Endodermal cell (in vitro differentiated cells): ENCODE data around the gene SERPINE2. TPM values are rescaled to one million over a fixed set of nuclear protein-coding genes. Genes with fewer than 3 reads are reported as not detected.

Experiments
- DNase-seq: peaks from one replicate; pipeline ENCODE4 v3.0.0-alpha.2; 2017
- H3K27ac ChIP-seq: 2 replicates; pipeline ENCODE4 v1.5.1; 2013; ENCODE audit warnings: mild to moderate bottlenecking, low read depth, low read length, moderate library complexity
- H3K27me3 ChIP-seq: 2 replicates; pipeline ENCODE4 v1.6.1; 2013; ENCODE audit warnings: mild to moderate bottlenecking, low read length, moderate library complexity; ENCODE audit not compliant: insufficient read depth, control insufficient read depth, poor library complexity, severe bottlenecking
- H3K36me3 ChIP-seq: 2 replicates; pipeline ENCODE4 v1.7.0; 2013; ENCODE audit warnings: mild to moderate bottlenecking, low read length, moderate library complexity; ENCODE audit not compliant: control insufficient read depth, insufficient read depth
- H3K4me1 ChIP-seq: one replicate; pipeline ENCODE4 v1.7.0; 2013; ENCODE audit warnings: low read length; ENCODE audit not compliant: control insufficient read depth, insufficient read depth
- H3K4me3 ChIP-seq: 2 replicates; pipeline ENCODE4 v1.5.1; 2013; ENCODE audit warnings: mild to moderate bottlenecking, low read length, moderate library complexity
- H3K9ac ChIP-seq: 2 replicates; pipeline ENCODE4 v1.6.1; 2013; ENCODE audit warnings: mild to moderate bottlenecking, low read length, moderate library complexity; ENCODE audit not compliant: poor library complexity, severe bottlenecking; ENCODE audit errors: extremely low read depth
- H3K9me3 ChIP-seq: 2 replicates; pipeline ENCODE4 v1.6.1; 2013; ENCODE audit warnings: mild to moderate bottlenecking, low read length, moderate library complexity; ENCODE audit not compliant: control insufficient read depth
- H3K27ac Mint-ChIP-seq: 2 replicates; pipeline ENCODE4 v1.8.0; 2020; ENCODE audit warnings: mixed read lengths
- H3K27me3 Mint-ChIP-seq: 2 replicates; pipeline ENCODE4 v1.8.0; 2021; ENCODE audit warnings: mild to moderate bottlenecking, mixed read lengths; ENCODE audit not compliant: insufficient read depth
- H3K36me3 Mint-ChIP-seq: 2 replicates; pipeline ENCODE4 v1.8.0; 2020; ENCODE audit warnings: low read depth, mixed read lengths
- H3K4me1 Mint-ChIP-seq: 2 replicates; pipeline ENCODE4 v1.8.0; 2020; ENCODE audit warnings: mixed read lengths
- H3K4me3 Mint-ChIP-seq: 2 replicates; pipeline ENCODE4 v1.8.0; 2020; ENCODE audit warnings: mild to moderate bottlenecking, moderate library complexity, mixed read lengths
- H3K9me3 Mint-ChIP-seq: 2 replicates; pipeline ENCODE4 v1.8.0; 2020; ENCODE audit warnings: mild to moderate bottlenecking, mixed read lengths
- WGBS, 2 experiments: methylation state at CpG; one replicate each; pipeline versions ENCODE4 v1.1.5 to v1.1.7; 2013; ENCODE audit warnings: missing lambda C conversion rate in 2 of 2, mixed read lengths in 1 of 2; ENCODE audit not compliant: insufficient coverage in 1 of 2, insufficient read length in 1 of 2; 5-methylcytosine and 5-hydroxymethylcytosine counted together
- total RNA-seq, 2 donors: library from RNA; stranded (reverse); fragmentation: NEBNext Ultra II Directional in 1 of 2; extraction: Animal tissue kit (Norgen Biotek cat#: 25700) in 1 of 2; gene quantifications; 2 replicates in 1 of 2; 3 replicates in 1 of 2; pipeline ENCODE4 v1.2.1, GENCODE V29; 2021
- TF ChIP-seq, protein P1 (sequence below): fragments of 200-600 bp; sonication (generic); conservative IDR thresholded peaks from 2 replicates; pipeline ENCODE4 v1.5.0; 2021; ENCODE audit warnings: antibody characterized with exemption, mild to moderate bottlenecking

SERPINE2 gene
- total RNA-seq, 2 donors from 2014 or later = 257 to 386 TPM

DNA sequence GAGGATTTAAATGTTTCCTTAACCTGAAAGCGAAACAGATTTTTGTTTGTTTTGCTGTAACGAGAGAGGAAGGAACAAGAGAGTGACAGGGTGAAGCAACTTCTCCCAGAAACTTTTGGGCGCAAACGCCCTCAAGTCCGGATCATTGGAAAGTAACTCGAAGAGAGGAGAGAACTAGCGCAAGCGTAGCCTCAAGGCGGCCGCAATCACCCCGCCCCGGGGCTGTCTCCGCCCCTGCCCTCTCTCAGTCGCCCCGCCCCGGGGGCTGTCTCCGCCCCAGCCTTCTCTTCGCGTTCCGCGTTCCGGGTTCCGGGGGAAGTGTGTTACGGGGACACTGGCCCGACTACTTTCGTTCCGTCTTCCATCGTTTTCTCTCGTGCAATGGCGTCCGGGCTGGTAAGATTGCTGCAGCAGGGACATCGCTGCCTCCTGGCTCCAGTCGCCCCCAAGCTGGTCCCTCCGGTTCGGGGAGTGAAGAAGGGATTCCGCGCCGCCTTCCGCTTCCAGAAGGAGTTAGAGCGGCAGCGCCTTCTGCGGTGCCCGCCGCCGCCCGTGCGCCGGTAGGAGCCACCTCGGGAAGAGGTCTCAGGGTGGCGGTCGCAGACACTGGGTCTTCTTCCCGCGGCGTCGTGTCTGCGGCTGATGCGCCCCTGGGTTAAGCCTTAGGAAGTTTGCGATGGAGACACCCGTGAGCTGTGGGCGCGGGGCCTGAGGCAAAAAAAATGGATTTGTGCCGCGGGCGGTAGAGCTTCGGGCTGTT is 81.8 kb downstream of the SERPINE2 start, which contains the start of gene MRPL44:
Gene MRPL44, plus strand, starts transcription at position 372 of the 760 bp plus-strand sequence. Its CDS starts 10 bp downstream, at position 382.
- Mint-ChIP-seq H3K9me3 (no peaks in the 10 kb centered on the region), H3K4me1 (peaks cover 42% of the 10 kb centered on the region), H3K36me3 (peaks cover 28% of the 10 kb centered on the region), H3K4me3 (peak within 1 kb of the TSS; percentile 96), H3K27me3 (no peaks in the 10 kb centered on the region), H3K27ac (peak within 1 kb of the TSS; percentile 98)
- Histone ChIP-seq H3K4me3 (peak within 1 kb of the TSS; percentile 97), H3K4me1 (peaks cover 7% of the 10 kb centered on the region), H3K27ac (no peak within 1 kb of the TSS), H3K27me3 (no peaks in the 10 kb centered on the region), H3K36me3 (peaks cover 14% of the 10 kb centered on the region), H3K9ac (peak within 1 kb of the TSS; percentile 88), H3K9me3 (no peaks in the 10 kb centered on the region)
- TF ChIP-seq, protein P1, sequence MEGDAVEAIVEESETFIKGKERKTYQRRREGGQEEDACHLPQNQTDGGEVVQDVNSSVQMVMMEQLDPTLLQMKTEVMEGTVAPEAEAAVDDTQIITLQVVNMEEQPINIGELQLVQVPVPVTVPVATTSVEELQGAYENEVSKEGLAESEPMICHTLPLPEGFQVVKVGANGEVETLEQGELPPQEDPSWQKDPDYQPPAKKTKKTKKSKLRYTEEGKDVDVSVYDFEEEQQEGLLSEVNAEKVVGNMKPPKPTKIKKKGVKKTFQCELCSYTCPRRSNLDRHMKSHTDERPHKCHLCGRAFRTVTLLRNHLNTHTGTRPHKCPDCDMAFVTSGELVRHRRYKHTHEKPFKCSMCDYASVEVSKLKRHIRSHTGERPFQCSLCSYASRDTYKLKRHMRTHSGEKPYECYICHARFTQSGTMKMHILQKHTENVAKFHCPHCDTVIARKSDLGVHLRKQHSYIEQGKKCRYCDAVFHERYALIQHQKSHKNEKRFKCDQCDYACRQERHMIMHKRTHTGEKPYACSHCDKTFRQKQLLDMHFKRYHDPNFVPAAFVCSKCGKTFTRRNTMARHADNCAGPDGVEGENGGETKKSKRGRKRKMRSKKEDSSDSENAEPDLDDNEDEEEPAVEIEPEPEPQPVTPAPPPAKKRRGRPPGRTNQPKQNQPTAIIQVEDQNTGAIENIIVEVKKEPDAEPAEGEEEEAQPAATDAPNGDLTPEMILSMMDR = no peak
- WGBS, 2 experiments = 1% methylated on average over 36 to 65 of the region's 65 CpGs
- peak; percentile 98 for DNase-seq

DNA sequence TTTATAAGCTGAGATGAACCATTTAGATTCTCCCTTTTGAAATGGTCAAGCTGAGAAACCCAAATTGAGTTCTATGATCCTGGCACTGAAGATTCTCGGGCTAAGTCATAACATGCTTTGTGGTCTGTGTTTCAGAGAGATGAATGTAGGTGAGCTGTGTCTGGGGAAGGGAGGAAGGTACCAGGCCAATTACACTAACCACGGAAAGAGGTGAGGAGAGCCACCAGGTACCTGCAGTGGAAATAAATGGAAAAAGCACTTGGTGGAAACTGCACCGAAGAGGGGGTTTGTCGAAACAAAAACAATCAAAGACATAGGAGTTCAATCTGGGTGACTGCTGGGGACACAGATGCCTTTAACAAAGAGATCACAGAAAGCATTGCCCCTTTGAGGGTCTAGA is 82.8 kb downstream of the SERPINE2 start:
- no peaks in the 10 kb centered on the region for H3K9me3 ChIP-seq
- peak; percentile 42 for DNase-seq
- no peaks in the 10 kb centered on the region for H3K27me3 ChIP-seq
- peaks cover 18% of the 10 kb centered on the region for H3K36me3 Mint-ChIP-seq
- no peak overlapping the region for H3K9ac ChIP-seq
- H3K4me1 Mint-ChIP-seq = peaks cover 45% of the 10 kb centered on the region
- H3K4me1 ChIP-seq = peaks cover 16% of the 10 kb centered on the region
- H3K36me3 ChIP-seq = peaks cover 14% of the 10 kb centered on the region
- H3K4me3 ChIP-seq = no peak overlapping the region
- whole genome bisulfite sequencing, 2 experiments = 78 to 79% methylated on average over 4 of the region's 4 CpGs
- no peak overlapping the region for H3K27ac ChIP-seq
- H3K4me3 Mint-ChIP-seq = no peak overlapping the region
- H3K27ac Mint-ChIP-seq = no peak overlapping the region
- H3K27me3 Mint-ChIP-seq = no peaks in the 10 kb centered on the region
- H3K9me3 Mint-ChIP-seq = no peaks in the 10 kb centered on the region
- TF ChIP-seq, protein P1 = no peak

DNA sequence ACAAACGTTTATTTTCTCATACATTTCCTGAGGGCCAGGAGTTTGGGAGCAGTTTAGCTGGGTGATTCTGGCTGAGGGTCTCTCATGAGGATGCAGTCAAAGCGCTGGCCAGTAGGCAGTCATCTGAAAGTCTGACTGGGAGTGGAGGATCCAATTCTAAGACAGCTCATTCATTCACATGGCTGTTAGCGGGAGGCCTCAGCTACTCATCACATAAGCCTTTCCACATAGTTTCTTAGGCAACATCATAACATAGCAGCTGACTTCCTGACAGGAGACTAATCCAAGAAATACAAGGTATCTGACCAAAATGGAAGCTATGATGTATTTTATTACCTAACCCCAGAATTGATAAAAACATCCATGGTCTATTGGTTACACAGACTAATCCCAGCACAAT is 84.7 kb downstream of the SERPINE2 start:
- H3K27ac ChIP-seq = no peak overlapping the region
- no peaks in the 10 kb centered on the region for H3K9me3 ChIP-seq
- Mint-ChIP-seq H3K9me3 (no peaks in the 10 kb centered on the region), H3K27ac (no peak overlapping the region), H3K4me3 (no peak overlapping the region), H3K4me1 (peaks cover 34% of the 10 kb centered on the region), H3K27me3 (no peaks in the 10 kb centered on the region), H3K36me3 (peaks cover under 1% of the 10 kb centered on the region)
- peak; percentile 35 for DNase-seq
- no peaks in the 10 kb centered on the region for H3K27me3 ChIP-seq
- 86 to 87% methylated on average over 2 to 3 of the region's 3 CpGs for WGBS, 2 experiments
- no peak overlapping the region for H3K4me3 ChIP-seq
- H3K36me3 ChIP-seq = no peaks in the 10 kb centered on the region
- TF ChIP-seq, protein P1 = no peak
- peaks cover 16% of the 10 kb centered on the region for H3K4me1 ChIP-seq
- no peak overlapping the region for H3K9ac ChIP-seq
